ENCODE data around the gene SPHK2.

Gene SPHK2

DNA sequence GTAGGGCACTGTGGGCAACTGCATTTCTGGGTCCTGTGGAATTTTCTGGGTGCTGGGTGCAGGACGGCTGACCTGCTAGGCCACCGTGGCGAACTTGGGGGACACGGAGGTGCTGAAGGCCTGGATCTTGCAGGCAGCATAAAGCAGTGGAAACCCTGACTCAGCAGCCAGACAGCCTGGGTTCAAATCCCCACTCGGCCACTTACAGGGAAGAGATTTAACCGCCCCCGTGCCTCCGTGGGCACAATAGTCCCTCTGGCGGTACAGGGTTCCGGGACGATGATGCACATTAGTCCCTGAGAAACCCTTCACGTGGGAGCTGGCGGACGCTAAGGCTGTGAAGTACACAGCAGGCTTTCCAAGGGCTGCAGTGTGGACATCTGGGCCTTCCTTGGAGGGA is 7.4 kb upstream of the SPHK2 start:
- DNase-seq (ENCODE audit: low read depth): no peak
- TF ChIP-seq, protein P1, sequence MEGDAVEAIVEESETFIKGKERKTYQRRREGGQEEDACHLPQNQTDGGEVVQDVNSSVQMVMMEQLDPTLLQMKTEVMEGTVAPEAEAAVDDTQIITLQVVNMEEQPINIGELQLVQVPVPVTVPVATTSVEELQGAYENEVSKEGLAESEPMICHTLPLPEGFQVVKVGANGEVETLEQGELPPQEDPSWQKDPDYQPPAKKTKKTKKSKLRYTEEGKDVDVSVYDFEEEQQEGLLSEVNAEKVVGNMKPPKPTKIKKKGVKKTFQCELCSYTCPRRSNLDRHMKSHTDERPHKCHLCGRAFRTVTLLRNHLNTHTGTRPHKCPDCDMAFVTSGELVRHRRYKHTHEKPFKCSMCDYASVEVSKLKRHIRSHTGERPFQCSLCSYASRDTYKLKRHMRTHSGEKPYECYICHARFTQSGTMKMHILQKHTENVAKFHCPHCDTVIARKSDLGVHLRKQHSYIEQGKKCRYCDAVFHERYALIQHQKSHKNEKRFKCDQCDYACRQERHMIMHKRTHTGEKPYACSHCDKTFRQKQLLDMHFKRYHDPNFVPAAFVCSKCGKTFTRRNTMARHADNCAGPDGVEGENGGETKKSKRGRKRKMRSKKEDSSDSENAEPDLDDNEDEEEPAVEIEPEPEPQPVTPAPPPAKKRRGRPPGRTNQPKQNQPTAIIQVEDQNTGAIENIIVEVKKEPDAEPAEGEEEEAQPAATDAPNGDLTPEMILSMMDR (IDR thresholded peaks at IDR 0.05; ENCODE audit: control insufficient read depth, insufficient read depth, low read depth, low read length, missing control alignments): no peak
- no peak overlapping the region for H3K4me3 ChIP-seq (ENCODE audit: control insufficient read depth, low read depth, low read length)

DNA sequence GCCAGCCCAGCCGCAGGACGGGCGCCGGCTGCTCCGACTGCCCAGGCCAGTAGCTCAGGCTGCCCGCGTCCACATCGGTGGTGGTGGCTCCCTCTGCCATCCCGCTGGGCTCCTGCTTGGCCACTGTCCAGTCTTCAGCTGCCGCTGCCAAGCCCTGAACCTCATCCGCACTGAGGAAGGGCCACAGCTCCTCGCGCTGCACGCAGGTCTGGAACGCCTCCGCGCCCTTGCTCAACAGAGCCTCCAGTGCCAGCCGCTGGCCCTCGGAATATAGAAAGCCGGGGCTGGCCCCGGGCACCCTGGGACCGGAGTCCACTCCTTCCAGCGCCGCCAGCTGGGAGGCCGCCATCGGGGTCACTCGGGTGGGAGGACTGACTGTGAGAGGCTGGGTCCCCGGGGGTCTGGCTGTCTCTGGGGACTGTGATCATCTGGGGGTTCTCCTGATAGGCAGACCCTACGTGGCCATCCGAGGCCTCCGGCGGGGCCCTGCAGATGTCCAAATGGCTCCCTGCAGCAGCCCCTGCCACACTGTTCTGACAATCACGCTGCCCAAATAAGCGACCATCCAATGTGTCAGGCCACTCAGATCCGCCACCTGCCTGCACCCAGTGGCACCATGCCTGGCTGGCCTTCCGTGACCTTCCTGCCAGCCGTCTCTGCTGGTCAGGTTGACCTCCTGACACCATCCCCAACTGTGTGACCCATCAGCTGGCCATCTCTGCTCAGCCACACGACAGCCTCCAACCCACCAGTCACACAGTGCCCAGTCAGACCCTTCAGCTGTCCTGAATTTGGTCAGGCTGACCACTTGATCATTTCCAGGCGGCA is 6.1 kb upstream of the SPHK2 start:
- H3K4me3 ChIP-seq (ENCODE audit: control insufficient read depth, low read depth, low read length): no peak overlapping the region
- TF ChIP-seq, protein P1 (IDR thresholded peaks at IDR 0.05; ENCODE audit: control insufficient read depth, insufficient read depth, low read depth, low read length, missing control alignments): no peak
- no peak for DNase-seq (ENCODE audit: low read depth)

DNA sequence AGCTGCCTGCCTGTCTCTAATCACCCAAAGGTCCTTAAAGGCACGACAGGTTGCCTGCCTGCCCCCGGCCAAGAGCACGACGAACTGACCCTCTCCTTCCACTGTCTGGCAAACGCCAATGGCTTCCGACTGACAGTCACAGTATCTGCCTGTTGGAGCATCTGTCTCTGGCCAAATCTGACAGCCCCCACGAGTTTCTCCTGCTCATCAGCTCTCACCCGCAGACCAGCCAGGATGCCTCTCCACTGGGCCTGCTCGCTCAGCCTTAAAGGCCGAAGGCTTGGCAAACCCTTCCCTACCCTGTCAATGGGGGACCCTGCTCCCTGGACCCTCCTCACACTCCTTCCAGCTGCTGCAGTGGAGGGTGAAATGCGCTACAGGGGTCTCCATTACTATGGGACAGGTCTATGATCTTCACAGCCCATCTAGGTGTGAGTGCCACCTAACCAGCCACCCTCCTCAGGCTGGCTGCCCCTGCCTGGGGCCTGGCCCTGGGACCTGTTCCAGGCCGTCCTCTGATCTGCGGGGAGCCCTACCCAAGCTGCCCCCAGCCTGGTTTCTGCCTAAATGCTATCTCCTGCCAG is 5.4 kb upstream of the SPHK2 start:
- DNase-seq (ENCODE audit: low read depth): no peak
- no peak overlapping the region for H3K4me3 ChIP-seq (ENCODE audit: control insufficient read depth, low read depth, low read length)
- TF ChIP-seq, protein P1 (IDR thresholded peaks at IDR 0.05; ENCODE audit: control insufficient read depth, insufficient read depth, low read depth, low read length, missing control alignments): no peak

DNA sequence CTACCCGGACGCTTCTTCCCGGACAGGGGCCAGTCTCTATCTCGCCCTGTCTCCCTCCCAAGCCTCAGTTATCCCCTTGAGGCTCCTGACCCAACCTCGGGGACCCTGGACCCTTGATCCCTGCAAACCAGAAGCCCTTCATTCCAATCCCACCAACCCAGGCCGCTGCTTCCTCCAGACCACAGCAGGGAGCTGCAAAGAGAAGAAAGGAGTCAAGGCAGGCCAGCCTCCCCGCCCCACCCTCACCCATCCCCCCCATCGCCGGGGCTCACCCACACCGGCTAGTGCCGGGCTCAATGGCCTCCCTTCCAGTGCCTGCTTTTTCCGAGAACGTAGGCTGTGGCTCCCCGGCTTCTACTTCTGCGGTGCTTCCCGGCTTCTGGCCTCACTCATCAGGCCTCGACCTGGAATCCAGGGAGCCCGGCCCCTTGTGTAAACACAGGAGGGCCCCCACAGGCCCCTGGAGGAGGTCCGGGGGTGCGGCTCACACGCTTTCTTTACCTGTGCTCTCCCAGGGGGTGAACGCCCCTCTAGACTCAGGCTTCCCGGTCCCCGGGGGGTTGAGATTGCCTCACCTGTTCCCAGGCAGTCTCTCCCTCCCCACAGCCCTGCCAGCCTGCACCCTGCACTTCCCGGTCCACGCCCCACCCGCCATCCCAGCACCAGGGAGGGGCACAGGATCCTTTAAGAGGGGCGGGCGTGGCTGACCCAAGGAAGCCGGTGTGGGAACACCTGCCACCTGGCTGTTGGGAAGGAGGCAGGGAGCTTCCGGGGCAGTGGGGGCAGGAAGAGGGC is 4.7 kb upstream of the SPHK2 start, which contains the start of gene FAM83E:
FAM83E (minus strand) TSS at position 641 of the 795 bp plus-strand sequence. CDS start 1,704 bp downstream, outside the sequence.
- TF ChIP-seq, protein P1 (IDR thresholded peaks at IDR 0.05; ENCODE audit: control insufficient read depth, insufficient read depth, low read depth, low read length, missing control alignments): no peak
- no peak for DNase-seq (ENCODE audit: low read depth)
- H3K4me3 ChIP-seq (ENCODE audit: control insufficient read depth, low read depth, low read length): no peak within 1 kb of the TSS

DNA sequence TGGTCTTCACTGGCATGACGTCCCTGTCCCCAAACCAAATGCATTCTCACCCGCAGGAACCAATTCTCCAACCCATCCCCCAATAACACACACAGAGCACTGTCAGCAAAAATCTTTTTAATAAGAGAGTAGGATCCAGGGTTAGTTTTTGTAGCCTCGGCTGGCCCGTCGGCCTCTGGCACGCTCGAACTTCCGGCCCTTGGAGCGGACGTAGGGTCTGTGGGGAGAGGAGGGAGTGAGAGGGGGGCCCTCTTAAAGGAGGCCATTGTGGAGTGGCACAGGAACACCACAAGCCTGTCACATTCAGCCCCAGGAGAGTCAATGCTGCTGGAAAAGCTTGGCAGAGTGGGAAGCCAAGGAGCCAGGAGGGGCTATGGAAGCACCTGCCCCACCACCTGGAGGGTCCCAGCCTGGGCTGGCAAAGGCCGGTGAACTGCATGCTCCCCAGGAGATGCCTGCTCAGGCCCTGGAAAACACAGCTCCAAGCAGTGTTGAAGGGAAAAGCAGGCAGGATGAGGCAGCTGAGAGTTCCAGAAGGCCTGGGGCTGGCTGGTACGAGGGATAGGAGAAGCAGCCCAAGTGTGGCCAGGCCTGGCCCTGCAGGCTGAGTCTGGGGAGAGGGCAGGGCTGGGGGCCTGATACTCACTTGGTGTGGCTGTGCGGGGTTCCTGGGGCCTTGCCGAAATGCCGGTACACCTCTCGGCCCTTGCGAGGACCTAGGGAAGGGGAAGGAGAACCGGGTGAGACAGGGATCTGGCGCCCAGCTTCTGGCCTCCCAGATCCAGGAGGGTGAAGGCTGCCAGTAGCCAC is 3.9 kb upstream of the SPHK2 start:
- TF ChIP-seq, protein P1 (IDR thresholded peaks at IDR 0.05; ENCODE audit: control insufficient read depth, insufficient read depth, low read depth, low read length, missing control alignments): no peak
- H3K4me3 ChIP-seq (ENCODE audit: control insufficient read depth, low read depth, low read length): no peak overlapping the region

DNA sequence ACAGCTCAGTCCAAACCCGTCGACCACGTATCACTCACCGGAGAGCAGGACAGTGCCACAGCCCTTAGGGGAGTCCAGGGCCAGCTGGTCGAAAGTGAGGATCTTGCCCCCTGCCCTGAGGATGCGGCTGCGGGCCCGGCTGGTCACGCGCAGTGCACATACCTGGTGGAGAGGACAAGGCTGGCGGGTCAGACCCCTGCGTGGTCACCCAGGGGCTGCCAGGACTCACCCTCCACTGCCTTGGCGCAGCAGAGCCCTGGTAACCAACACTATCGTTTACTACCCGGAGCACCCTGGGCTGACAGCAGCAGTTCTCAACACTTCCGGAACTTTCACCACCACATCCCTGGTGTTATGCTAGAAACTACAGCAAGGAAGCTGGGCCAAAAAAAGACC is 3.3 kb upstream of the SPHK2 start:
- no peak overlapping the region for H3K4me3 ChIP-seq (ENCODE audit: control insufficient read depth, low read depth, low read length)
- DNase-seq (ENCODE audit: low read depth): no peak
- TF ChIP-seq, protein P1 (IDR thresholded peaks at IDR 0.05; ENCODE audit: control insufficient read depth, insufficient read depth, low read depth, low read length, missing control alignments): no peak

More for the DNA sequence above, 3.9 kb upstream of the SPHK2 start:
- DNase-seq (ENCODE audit: low read depth): no peak

Data from AG09309 (cell line).